Cardiac muscle cell (in vitro differentiated cells and primary cell): ENCODE measurements around the gene CEMIP2. TPM values are rescaled to one million over a fixed set of nuclear protein-coding genes. Genes with fewer than 3 reads are reported as not detected.

Experiments used
- DNase-seq, 2 donors: peaks; one replicate each; pipeline versions ENCODE4 v3.0.0 to v3.0.0-alpha.2; 2010 to 2017; ENCODE audit warnings: low read depth in 1 of 2, low spot score in 1 of 2
- H3K27ac ChIP-seq: fragments of 200-600 bp; sonication (generic); 2 replicates; pipeline ENCODE4 v1.5.1; 2016
- H3K27me3 ChIP-seq: fragments of 200-600 bp; sonication (generic); 2 replicates; pipeline ENCODE4 v1.6.0; 2016; ENCODE audit warnings: control low read depth
- H3K36me3 ChIP-seq: fragments of 200-600 bp; sonication (generic); 2 replicates; pipeline ENCODE4 v1.5.1; 2016; ENCODE audit warnings: control low read depth
- H3K4me1 ChIP-seq: fragments of 200-600 bp; sonication (generic); 2 replicates; pipeline ENCODE4 v1.8.1; 2017; ENCODE audit warnings: low read depth, mild to moderate bottlenecking, mixed run types
- H3K4me3 ChIP-seq: fragments of 200-600 bp; sonication (generic); 2 replicates; pipeline ENCODE4 v1.5.1; 2016; ENCODE audit warnings: mild to moderate bottlenecking
- H3K9me3 ChIP-seq: fragments of 200-600 bp; sonication (generic); 2 replicates; pipeline ENCODE4 v1.5.1; 2017; ENCODE audit warnings: low read depth, mild to moderate bottlenecking, control low read depth
- polyA plus RNA-seq: library from polyadenylated mRNA; unstranded; fragments of >200 nt; fragmentation: Nextera tagmentation; extraction: Ambion mirVana; gene quantifications from 2 replicates; pipeline ENCODE4 v1.2.1, GENCODE V29; 2016
- total RNA-seq: library from RNA; depleted of rRNA; stranded (reverse); fragments of >200 nt; gene quantifications from 2 replicates; pipeline ENCODE4 v1.2.3, GENCODE V29; 2016
- TF ChIP-seq, protein P1 (sequence below): IDR thresholded peaks from 2 replicates; pipeline ENCODE4 v1.5.1; 2012; ENCODE audit warnings: low read depth, mild to moderate bottlenecking, low read length

The CEMIP2 gene
- total and polyA plus RNA-seq, 2 experiments from 2014 or later, result 15.9 to 16.5 TPM

DNA sequence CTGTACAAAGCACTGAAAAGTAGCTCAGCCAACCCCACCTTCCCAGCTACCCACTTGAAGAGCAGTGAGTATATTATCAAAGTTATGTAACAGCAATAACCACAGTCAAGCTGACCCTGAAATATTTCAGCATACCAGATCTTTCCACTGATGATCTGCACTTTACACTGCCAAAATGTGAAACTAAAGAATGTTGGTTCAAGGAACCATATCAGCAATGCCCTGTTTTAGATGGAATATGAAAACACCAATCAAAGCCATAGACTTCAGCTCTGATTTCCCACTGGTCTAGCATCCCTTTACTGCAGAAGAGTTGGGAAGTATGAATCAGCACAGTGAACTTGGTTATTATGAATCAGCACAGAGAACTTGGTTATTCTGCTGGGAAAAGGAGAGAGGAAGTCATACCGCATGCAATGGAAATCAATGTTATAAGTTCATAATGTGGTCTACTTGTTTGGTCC lies 20.0 kb downstream of the CEMIP2 start:
- TF ChIP-seq, protein P1, sequence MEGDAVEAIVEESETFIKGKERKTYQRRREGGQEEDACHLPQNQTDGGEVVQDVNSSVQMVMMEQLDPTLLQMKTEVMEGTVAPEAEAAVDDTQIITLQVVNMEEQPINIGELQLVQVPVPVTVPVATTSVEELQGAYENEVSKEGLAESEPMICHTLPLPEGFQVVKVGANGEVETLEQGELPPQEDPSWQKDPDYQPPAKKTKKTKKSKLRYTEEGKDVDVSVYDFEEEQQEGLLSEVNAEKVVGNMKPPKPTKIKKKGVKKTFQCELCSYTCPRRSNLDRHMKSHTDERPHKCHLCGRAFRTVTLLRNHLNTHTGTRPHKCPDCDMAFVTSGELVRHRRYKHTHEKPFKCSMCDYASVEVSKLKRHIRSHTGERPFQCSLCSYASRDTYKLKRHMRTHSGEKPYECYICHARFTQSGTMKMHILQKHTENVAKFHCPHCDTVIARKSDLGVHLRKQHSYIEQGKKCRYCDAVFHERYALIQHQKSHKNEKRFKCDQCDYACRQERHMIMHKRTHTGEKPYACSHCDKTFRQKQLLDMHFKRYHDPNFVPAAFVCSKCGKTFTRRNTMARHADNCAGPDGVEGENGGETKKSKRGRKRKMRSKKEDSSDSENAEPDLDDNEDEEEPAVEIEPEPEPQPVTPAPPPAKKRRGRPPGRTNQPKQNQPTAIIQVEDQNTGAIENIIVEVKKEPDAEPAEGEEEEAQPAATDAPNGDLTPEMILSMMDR, result no peak
- peak in 1 of 2 donors; percentile 89 for DNase-seq
- no peak overlapping the region for H3K4me3 ChIP-seq
- no peaks in the 10 kb centered on the region for H3K27me3 ChIP-seq
- no peaks in the 10 kb centered on the region for H3K4me1 ChIP-seq
- H3K9me3 ChIP-seq, result no peaks in the 10 kb centered on the region
- no peak overlapping the region for H3K27ac ChIP-seq
- H3K36me3 ChIP-seq, result no peaks in the 10 kb centered on the region

DNA sequence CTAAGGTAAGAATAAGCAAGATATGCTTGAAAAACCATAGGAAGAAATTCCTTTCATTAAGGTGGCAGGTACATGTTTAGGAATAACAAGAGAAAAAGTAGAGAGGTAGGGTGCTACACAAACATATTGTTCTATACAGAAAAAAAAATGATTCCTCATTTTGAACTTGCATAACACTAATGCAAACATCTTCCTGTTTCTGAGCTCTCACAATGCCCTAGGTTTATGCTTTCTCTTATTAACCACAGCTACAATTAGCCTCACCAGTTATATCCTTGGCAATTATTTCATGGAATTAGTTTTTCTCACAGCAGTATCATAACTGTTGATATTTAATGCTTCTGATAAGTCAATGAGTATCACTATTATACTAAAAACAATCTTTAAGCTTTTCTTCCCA lies 20.7 kb downstream of the CEMIP2 start:
- H3K27ac ChIP-seq, result no peak overlapping the region
- TF ChIP-seq, protein P1, result no peak
- H3K9me3 ChIP-seq, result no peaks in the 10 kb centered on the region
- H3K4me1 ChIP-seq, result peaks cover under 1% of the 10 kb centered on the region
- H3K36me3 ChIP-seq, result no peaks in the 10 kb centered on the region
- no peak for DNase-seq
- no peaks in the 10 kb centered on the region for H3K27me3 ChIP-seq
- no peak overlapping the region for H3K4me3 ChIP-seq

DNA sequence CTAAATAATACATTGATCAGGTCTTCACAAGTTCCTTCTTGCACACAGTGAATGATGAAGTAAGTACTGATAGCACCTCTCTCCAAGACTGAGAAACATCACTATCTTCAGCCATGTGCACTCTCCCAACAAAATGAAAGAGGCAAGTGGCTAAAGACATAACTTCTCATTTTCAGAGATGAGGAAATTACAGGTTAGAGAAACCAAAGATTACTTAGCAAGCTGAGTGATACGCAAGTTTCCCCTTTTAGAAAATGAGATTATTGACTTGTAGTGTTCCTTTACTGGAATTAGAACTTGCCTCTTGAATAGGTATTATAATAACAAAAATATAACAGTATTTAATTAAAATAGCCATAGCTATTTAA lies 21.6 kb downstream of the CEMIP2 start:
- Histone ChIP-seq H3K4me3 (no peak overlapping the region), H3K36me3 (no peaks in the 10 kb centered on the region), H3K27ac (no peak overlapping the region), H3K9me3 (no peaks in the 10 kb centered on the region), H3K4me1 (peaks cover 9% of the 10 kb centered on the region), H3K27me3 (no peaks in the 10 kb centered on the region)
- TF ChIP-seq, protein P1, result no peak
- no peak for DNase-seq

DNA sequence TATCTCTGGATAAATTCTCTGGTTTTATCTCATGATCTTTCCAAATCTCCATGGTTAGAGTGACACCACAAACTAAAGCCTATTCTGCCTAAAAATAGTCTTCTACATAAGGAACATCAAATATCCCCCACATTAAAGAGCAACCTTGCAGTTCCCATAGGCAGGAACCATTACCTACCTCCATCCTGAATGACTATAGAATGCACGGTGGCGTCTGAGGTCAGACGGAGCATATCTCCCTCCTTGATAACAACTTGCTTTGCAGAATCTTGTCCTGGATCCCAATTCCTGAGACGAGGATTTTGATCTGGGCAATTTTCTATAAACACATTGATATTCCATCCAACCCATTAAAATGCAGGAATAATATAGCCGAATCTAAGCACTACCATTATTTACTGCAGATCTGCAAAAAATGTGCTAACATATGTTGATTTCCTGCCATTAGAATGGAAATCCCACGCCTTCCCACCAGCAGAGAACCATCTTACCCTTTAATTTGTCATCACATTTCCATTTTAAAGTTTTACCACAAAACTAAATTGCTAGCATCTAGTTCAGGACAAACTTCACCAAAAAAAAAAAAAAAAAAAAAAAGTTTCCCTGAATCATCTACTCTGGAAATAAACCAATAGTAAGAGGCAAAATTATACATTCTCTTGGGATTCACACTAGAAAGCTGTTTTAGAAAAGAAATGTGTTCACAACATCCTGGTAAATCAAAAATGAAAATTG lies 22.1 kb downstream of the CEMIP2 start:
- TF ChIP-seq, protein P1, result no peak
- peaks cover 10% of the 10 kb centered on the region for H3K4me1 ChIP-seq
- no peak overlapping the region for H3K4me3 ChIP-seq
- H3K36me3 ChIP-seq, result no peaks in the 10 kb centered on the region
- H3K27me3 ChIP-seq, result no peaks in the 10 kb centered on the region
- peak in 1 of 2 donors; percentile 55 for DNase-seq
- no peaks in the 10 kb centered on the region for H3K9me3 ChIP-seq
- no peak overlapping the region for H3K27ac ChIP-seq

DNA sequence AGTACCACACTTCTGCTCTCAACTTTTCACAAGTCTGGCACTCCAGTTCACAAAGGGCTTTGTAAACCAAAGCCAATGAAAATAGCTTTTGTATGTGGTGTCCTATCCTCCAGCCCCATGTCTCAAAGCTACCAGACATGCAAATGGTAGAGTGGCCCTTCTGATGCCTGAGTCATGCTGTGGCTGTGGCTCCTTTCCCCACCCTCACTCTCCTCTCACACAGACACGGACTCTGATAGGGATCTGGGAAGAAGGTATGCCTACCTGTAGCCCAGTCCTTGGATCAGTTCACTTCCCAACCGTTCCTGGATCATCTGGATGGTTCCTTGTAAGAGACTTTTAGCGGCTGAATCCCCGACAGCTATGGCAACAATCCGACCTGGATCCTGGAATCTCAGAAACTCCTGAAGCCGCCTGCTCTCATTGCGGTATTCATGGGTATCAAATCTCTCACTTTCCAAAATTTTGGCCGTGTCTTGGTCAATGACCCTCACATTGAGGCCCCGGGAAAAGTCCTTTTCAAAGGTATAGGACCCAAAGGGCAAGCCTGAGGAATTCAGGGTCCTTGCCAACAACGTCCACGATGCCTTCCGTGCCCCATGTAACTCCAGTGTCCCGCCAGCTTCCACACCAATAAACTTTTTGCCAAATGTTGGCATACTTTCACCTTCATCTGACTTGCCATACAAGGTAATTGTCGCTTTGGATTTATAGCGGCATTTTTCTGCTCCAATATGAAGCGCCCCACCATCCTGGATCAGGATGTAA lies 23.4 kb downstream of the CEMIP2 start:
- H3K4me3 ChIP-seq, result no peak overlapping the region
- TF ChIP-seq, protein P1, result no peak
- DNase-seq, result no peak
- no peaks in the 10 kb centered on the region for H3K9me3 ChIP-seq
- H3K36me3 ChIP-seq, result no peaks in the 10 kb centered on the region
- H3K4me1 ChIP-seq, result peaks cover 10% of the 10 kb centered on the region
- no peak overlapping the region for H3K27ac ChIP-seq
- no peaks in the 10 kb centered on the region for H3K27me3 ChIP-seq
